ENCODE results near the gene HLA-DQA1. TPM values are rescaled to one million over a fixed set of nuclear protein-coding genes. Genes with fewer than 3 reads are reported as not detected.

HLA-DQA1 gene
- not detected in 2 replicates for total RNA-seq

DNA sequence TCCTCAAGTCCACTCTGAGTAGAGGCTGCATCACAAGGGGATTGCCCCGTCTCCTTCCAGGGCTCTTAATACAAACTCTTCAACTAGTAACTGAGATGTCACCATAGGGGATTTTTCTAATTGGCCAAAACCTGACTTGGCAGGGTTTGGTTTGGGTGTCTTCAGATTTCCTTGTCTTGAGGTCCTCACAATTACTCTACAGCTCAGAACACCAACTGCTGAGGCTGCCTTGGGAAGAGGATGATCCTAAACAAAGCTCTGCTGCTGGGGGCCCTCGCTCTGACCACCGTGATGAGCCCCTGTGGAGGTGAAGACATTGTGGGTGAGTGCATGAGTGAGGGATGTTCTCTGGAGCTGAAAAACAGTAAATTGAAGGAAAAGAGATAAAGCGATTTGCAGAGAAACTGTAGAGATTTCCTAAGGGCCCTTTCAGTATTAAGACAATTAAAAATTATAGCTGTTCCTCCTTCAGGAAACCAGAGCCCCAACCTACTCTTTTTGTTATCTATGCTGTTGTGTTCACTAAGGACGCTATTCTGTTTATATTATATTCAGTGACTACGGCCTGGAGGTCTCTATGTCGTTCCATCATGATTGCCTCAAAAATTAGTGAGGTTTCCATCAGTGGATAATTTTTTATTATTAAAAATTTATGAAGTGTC, at the start of gene HLA-DQA1:
Gene HLA-DQA1, plus strand, starts transcription at position 188 of the 662 bp plus-strand sequence. Its CDS starts 53 bp downstream, at position 241.

DNA sequence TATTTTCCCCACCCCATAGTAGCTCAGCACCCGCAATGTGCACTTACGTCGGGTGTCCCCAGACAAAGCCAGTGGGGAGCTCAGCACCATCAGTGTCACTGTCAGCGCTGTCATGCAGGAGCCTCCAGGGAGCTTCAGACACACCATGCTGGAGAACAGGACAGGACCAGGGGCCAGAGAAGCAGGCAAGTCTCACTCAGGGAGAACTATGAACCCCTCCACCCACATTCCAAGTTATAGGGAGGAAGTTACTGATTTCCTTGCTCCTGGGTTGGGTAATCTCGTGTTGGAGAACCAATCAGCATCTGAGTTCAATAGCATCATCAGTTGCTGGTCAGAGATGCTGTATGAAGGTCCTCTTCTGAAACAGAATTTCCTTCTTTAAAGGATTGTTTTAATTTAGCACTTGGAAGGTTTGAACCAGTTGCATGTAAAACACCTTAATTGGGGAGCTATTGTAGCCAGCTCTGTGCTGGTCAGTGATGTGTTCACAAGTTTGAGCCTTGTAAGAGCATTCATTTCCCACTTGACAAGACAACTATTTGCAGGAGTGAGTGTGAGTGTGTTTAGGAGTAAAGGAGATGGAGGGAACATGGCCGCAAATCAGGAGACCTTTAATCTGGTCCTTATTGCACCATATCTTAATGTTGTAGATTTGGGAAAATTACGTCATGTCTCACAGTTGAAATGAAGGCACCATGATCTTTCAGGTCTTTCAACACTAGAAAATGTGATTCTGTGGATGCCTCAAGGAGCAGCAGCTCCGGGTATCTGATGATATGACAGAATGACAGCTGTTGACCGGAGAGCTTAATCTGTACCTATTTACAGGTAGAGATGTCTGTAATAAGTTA, 47.4 kb upstream of the HLA-DQA1 start, which contains the start of gene HLA-DRB1:
Gene HLA-DRB1, minus strand, starts transcription at position 253 of the 854 bp plus-strand sequence. Its CDS starts 106 bp downstream, at position 147.

GRCh38 chr6:32666420-32667300, 29.5 kb downstream of the HLA-DQA1 start, which contains the start of gene HLA-DQB1:
Gene HLA-DQB1, minus strand, starts transcription at chr6:32666657. Its CDS starts 50 bp downstream, at chr6:32666607.

Other genes with a start within 250 kb of the HLA-DQA1 start
- not detected in 2 replicates for gene BTNL2, start 230.2 kb upstream of the HLA-DQA1 start, total RNA-seq
- gene HLA-DRA, start 197.5 kb upstream of the HLA-DQA1 start, total RNA-seq, result not detected in 2 replicates
- gene HLA-DRB5, start 107.1 kb upstream of the HLA-DQA1 start, total RNA-seq, result 0.09 TPM in 1 of 2 replicates, not detected in the other
- gene HLA-DRB1, start 47.6 kb upstream of the HLA-DQA1 start, total RNA-seq, result not detected in 2 replicates
- not detected in 2 replicates for gene HLA-DQB1, start 29.3 kb downstream of the HLA-DQA1 start, total RNA-seq
- not detected in 2 replicates for gene HLA-DQA2, start 104.0 kb downstream of the HLA-DQA1 start, total RNA-seq
- not detected in 2 replicates for gene HLA-DQB2, start 126.1 kb downstream of the HLA-DQA1 start, total RNA-seq
- 0.18 TPM in 1 of 2 replicates, not detected in the other for gene HLA-DOB, start 179.6 kb downstream of the HLA-DQA1 start, total RNA-seq
- 8.3 and 11.4 TPM in 2 replicates for gene TAP2, start 201.3 kb downstream of the HLA-DQA1 start, total RNA-seq
- gene PSMB8, start 206.6 kb downstream of the HLA-DQA1 start, total RNA-seq, result 29.8 and 31.2 TPM in 2 replicates
- 54.9 and 66.3 TPM in 2 replicates for gene TAP1, start 216.3 kb downstream of the HLA-DQA1 start, total RNA-seq
- gene PSMB9, start 216.8 kb downstream of the HLA-DQA1 start, total RNA-seq, result 11.6 and 12.9 TPM in 2 replicates